Measurements from ENCODE around the gene ZNF84. TPM values are rescaled to one million over a fixed set of nuclear protein-coding genes. Genes with fewer than 3 reads are reported as not detected.

ZNF84 gene
- total and polyA plus RNA-seq, 2 experiments from 2014 or later: 14.9 to 16.1 TPM

- in situ Hi-C loops (cut with MboI): no loop called here
- Histone ChIP-seq H4K20me1 (ENCODE audit: insufficient read depth) (no peaks in the 10 kb centered on the region), H2AFZ (no peak overlapping the region), H3K9ac (no peak overlapping the region), H3K27me3 (replicated peaks; ENCODE audit: insufficient read depth) (no peaks in the 10 kb centered on the region), H3K4me1 (ENCODE audit: insufficient read depth) (no peaks in the 10 kb centered on the region), H3K4me2 (ENCODE audit: unreplicated experiment) (no peak overlapping the region), H3K4me3 (no peak overlapping the region), H3K9me2 (ENCODE audit: insufficient read depth) (no peaks in the 10 kb centered on the region), H3K9me3 (ENCODE audit: low read depth) (no peaks in the 10 kb centered on the region), H3F3A (ENCODE audit: insufficient read depth) (no peaks in the 10 kb centered on the region), H3K36me3 (ENCODE audit: low read depth) (no peaks in the 10 kb centered on the region; the same call in 1 of the 2 replicates), H3K27ac (no peak overlapping the region), H3K79me2 (ENCODE audit: insufficient read depth) (no peaks in the 10 kb centered on the region)
- WGBS, 2 experiments (ENCODE audit: low coverage in 1 of 2, low lambda C conversion rate in 2 of 2, missing lambda C conversion rate in 2 of 2): 86 to 87% methylated on average over 7 of the region's 7 CpGs
- TF ChIP-seq EZH2 (IDR thresholded peaks at IDR 0.05; ENCODE audit: insufficient read depth, poor library complexity, severe bottlenecking) (no peak), EZH2phosphoT487 (IDR thresholded peaks at IDR 0.05; ENCODE audit: insufficient read depth, low read depth) (no peak)
- DNase-seq: no peak
Observed at GRCh38 chr12:133026996-133027395, 10.3 kb upstream of the ZNF84 start.

- H3F3A ChIP-seq (ENCODE audit: insufficient read depth): peaks cover 7% of the 10 kb centered on the region; the same call in 1 of the 2 replicates
- H3K36me3 ChIP-seq (ENCODE audit: low read depth): peaks cover 42% of the 10 kb centered on the region
- H3K4me1 ChIP-seq (ENCODE audit: insufficient read depth): no peaks in the 10 kb centered on the region
- no peaks in the 10 kb centered on the region for H3K27me3 ChIP-seq (replicated peaks; ENCODE audit: insufficient read depth)
- in situ Hi-C loops (cut with MboI): no loop called here
- H3K9me3 ChIP-seq (ENCODE audit: low read depth): peaks cover 4% of the 10 kb centered on the region
- peak overlapping the region; percentile 86 for H3K9ac ChIP-seq
- H3K79me2 ChIP-seq (ENCODE audit: insufficient read depth): peaks cover 55% of the 10 kb centered on the region
- H3K4me2 ChIP-seq (ENCODE audit: unreplicated experiment): peak overlapping the region; percentile 93
- H3K9me2 ChIP-seq (ENCODE audit: insufficient read depth): no peaks in the 10 kb centered on the region
- WGBS, 2 experiments (ENCODE audit: low coverage in 1 of 2, low lambda C conversion rate in 2 of 2, missing lambda C conversion rate in 2 of 2): 42 to 44% methylated on average over 4 of the region's 4 CpGs
- peak overlapping the region; percentile 91 for H3K4me3 ChIP-seq
- peak; percentile 6 for DNase-seq
- peak overlapping the region; percentile 72 for H3K27ac ChIP-seq
- peak overlapping the region; percentile 99 for H2AFZ ChIP-seq
- TF ChIP-seq EZH2phosphoT487 (IDR thresholded peaks at IDR 0.05; ENCODE audit: insufficient read depth, low read depth): no peak
- no peak for TF ChIP-seq EZH2 (IDR thresholded peaks at IDR 0.05; ENCODE audit: insufficient read depth, poor library complexity, severe bottlenecking)
- H4K20me1 ChIP-seq (ENCODE audit: insufficient read depth): no peaks in the 10 kb centered on the region
Observed at GRCh38 chr12:133038118-133038709, 905 bp downstream of the ZNF84 start.

- no peaks in the 10 kb centered on the region for H3F3A ChIP-seq (ENCODE audit: insufficient read depth)
- H3K4me2 ChIP-seq (ENCODE audit: unreplicated experiment): no peak overlapping the region
- no peaks in the 10 kb centered on the region for H4K20me1 ChIP-seq (ENCODE audit: insufficient read depth)
- WGBS, 2 experiments (ENCODE audit: low coverage in 1 of 2, low lambda C conversion rate in 2 of 2, missing lambda C conversion rate in 2 of 2): 96 to 98% methylated on average over 3 of the region's 3 CpGs
- in situ Hi-C loops (cut with MboI): no loop called here
- no peaks in the 10 kb centered on the region for H3K4me1 ChIP-seq (ENCODE audit: insufficient read depth)
- no peak overlapping the region for H2AFZ ChIP-seq
- no peak overlapping the region for H3K27ac ChIP-seq
- H3K4me3 ChIP-seq: no peak overlapping the region
- DNase-seq: no peak
- no peak overlapping the region for H3K9ac ChIP-seq
- peaks cover 97% of the 10 kb centered on the region for H3K36me3 ChIP-seq (ENCODE audit: low read depth)
- TF ChIP-seq EZH2phosphoT487 (IDR thresholded peaks at IDR 0.05; ENCODE audit: insufficient read depth, low read depth): no peak
- H3K27me3 ChIP-seq (replicated peaks; ENCODE audit: insufficient read depth): no peaks in the 10 kb centered on the region
- H3K9me3 ChIP-seq (ENCODE audit: low read depth): peaks cover 21% of the 10 kb centered on the region
- H3K9me2 ChIP-seq (ENCODE audit: insufficient read depth): no peaks in the 10 kb centered on the region
- peaks cover 53% of the 10 kb centered on the region for H3K79me2 ChIP-seq (ENCODE audit: insufficient read depth)
Observed at GRCh38 chr12:133046698-133047097, 9.4 kb downstream of the ZNF84 start.

- H3K9ac ChIP-seq: no peak overlapping the region
- H3K79me2 ChIP-seq (ENCODE audit: insufficient read depth): no peaks in the 10 kb centered on the region
- H3K36me3 ChIP-seq (ENCODE audit: low read depth): peaks cover 97% of the 10 kb centered on the region
- TF ChIP-seq EZH2phosphoT487 (IDR thresholded peaks at IDR 0.05; ENCODE audit: insufficient read depth, low read depth): no peak
- TF ChIP-seq EZH2 (IDR thresholded peaks at IDR 0.05; ENCODE audit: insufficient read depth, poor library complexity, severe bottlenecking): no peak
- no peaks in the 10 kb centered on the region for H3K4me1 ChIP-seq (ENCODE audit: insufficient read depth)
- 99% methylated on average over 5 of the region's 5 CpGs for WGBS, 2 experiments (ENCODE audit: low coverage in 1 of 2, low lambda C conversion rate in 2 of 2, missing lambda C conversion rate in 2 of 2)
- H3K4me3 ChIP-seq: no peak overlapping the region
- H3K27ac ChIP-seq: no peak overlapping the region
- in situ Hi-C loops (cut with MboI): no loop called here
- H4K20me1 ChIP-seq (ENCODE audit: insufficient read depth): no peaks in the 10 kb centered on the region
- H2AFZ ChIP-seq: no peak overlapping the region
- no peaks in the 10 kb centered on the region for H3K9me2 ChIP-seq (ENCODE audit: insufficient read depth)
- peaks cover 40% of the 10 kb centered on the region for H3F3A ChIP-seq (ENCODE audit: insufficient read depth)
- peak; percentile 4 for DNase-seq
- H3K4me2 ChIP-seq (ENCODE audit: unreplicated experiment): no peak overlapping the region
- H3K9me3 ChIP-seq (ENCODE audit: low read depth): peaks cover 61% of the 10 kb centered on the region
- no peaks in the 10 kb centered on the region for H3K27me3 ChIP-seq (replicated peaks; ENCODE audit: insufficient read depth)
Observed at GRCh38 chr12:133057446-133057845, 20.1 kb downstream of the ZNF84 start.
